Mucosa of descending colon (tissue), 3 donors: ENCODE results near the gene GTSF1L. TPM values are rescaled to one million over a fixed set of nuclear protein-coding genes. Genes with fewer than 3 reads are reported as not detected.

ENCODE experiments used
- ATAC-seq: fragments of 200-7000 bp; cut with Tn5 transposase; one replicate; pipeline ENCODE4 v1.9.1; 2020; ENCODE audit warnings: mild to moderate bottlenecking, moderate library complexity
- DNase-seq, 3 donors: peaks; one replicate each; pipeline ENCODE4 v3.0.0-alpha.2; 2020
- H3K36me3 ChIP-seq: fragments of 200-600 bp; one replicate; pipeline ENCODE4 v1.8.0; 2021; ENCODE audit warnings: low read depth, mild to moderate bottlenecking
- H3K4me1 ChIP-seq: fragments of 200-600 bp; one replicate; pipeline ENCODE4 v1.8.0; 2021; ENCODE audit warnings: low read depth, mild to moderate bottlenecking
- H3K4me3 ChIP-seq: fragments of 200-600 bp; one replicate; pipeline ENCODE4 v1.8.0; 2021; ENCODE audit warnings: mild to moderate bottlenecking
- H3K9me3 ChIP-seq: fragments of 200-600 bp; one replicate; pipeline ENCODE4 v1.8.0; 2021; ENCODE audit warnings: mild to moderate bottlenecking
- CTCF ChIP-seq: fragments of 200-600 bp; IDR thresholded peaks from one replicate; pipeline ENCODE4 v1.8.0; 2022; ENCODE audit warnings: antibody characterized with exemption, mild to moderate bottlenecking
- intact Hi-C, 2 donors: fragments of 100-400 bp; cut with DNase I in 1 of 2; cut with micrococcal nuclease in 1 of 2; formaldehyde crosslinking; loops; one replicate each; pipeline versions ENCODE4 v1.11.0 to v1.11.1; 2022; cut with DNase I, micrococcal nuclease
- total RNA-seq, 3 donors: library from RNA; stranded (reverse); fragmentation: NEBNext Ultra II Directional in 2 of 3; extraction: Animal tissue kit (Norgen Biotek cat#: 25700) in 2 of 3; gene quantifications; one replicate each; pipeline versions ENCODE4 v1.2.1 to v1.2.4, GENCODE V29; 2021 to 2023
- donor health status: DM: no; HTN: no; CAD: no; lungs with moderate emphysema.
- donor health status: DM: no; HTN: no; CAD: no.
- donor health status: DM: no; HTN: yes; CAD: no.

The GTSF1L gene
- total RNA-seq, 3 donors from 2014 or later: not detected

GRCh38 chr20:43755851-43756250, 29.0 kb upstream of the GTSF1L start:
- H3K4me1 ChIP-seq: no peaks in the 10 kb centered on the region
- H3K9me3 ChIP-seq: no peaks in the 10 kb centered on the region
- ATAC-seq (no peak), DNase-seq (no peak)
- H3K4me3 ChIP-seq: no peak overlapping the region
- no peak for TF ChIP-seq CTCF
- no peaks in the 10 kb centered on the region for H3K36me3 ChIP-seq
- intact Hi-C loops: no loop called here

GRCh38 chr20:43755390-43755789, 28.6 kb upstream of the GTSF1L start:
- intact Hi-C loops: no loop called here
- ATAC-seq: no peak

GRCh38 chr20:43752561-43753301, 25.9 kb upstream of the GTSF1L start:
- Histone ChIP-seq H3K36me3 (no peaks in the 10 kb centered on the region), H3K4me1 (no peaks in the 10 kb centered on the region), H3K4me3 (no peak overlapping the region), H3K9me3 (no peaks in the 10 kb centered on the region)
- intact Hi-C loops: no loop called here
- ATAC-seq (peak; percentile 55), DNase-seq (peak; percentile 38 to 57 (median 45))
- no peak for TF ChIP-seq CTCF

More at GRCh38 chr20:43755390-43755789, 28.6 kb upstream of the GTSF1L start:
- no peak for TF ChIP-seq CTCF
- DNase-seq: no peak
- no peaks in the 10 kb centered on the region for H3K36me3 ChIP-seq
- no peaks in the 10 kb centered on the region for H3K4me1 ChIP-seq
- H3K4me3 ChIP-seq: no peak overlapping the region
- H3K9me3 ChIP-seq: no peaks in the 10 kb centered on the region

GRCh38 chr20:43752051-43752360, 25.2 kb upstream of the GTSF1L start:
- H3K4me3 ChIP-seq: no peak overlapping the region
- H3K36me3 ChIP-seq: no peaks in the 10 kb centered on the region
- no peaks in the 10 kb centered on the region for H3K9me3 ChIP-seq
- DNase-seq (no peak), ATAC-seq (no peak)
- H3K4me1 ChIP-seq: no peaks in the 10 kb centered on the region
- intact Hi-C loops: no loop called here
- no peak for TF ChIP-seq CTCF

- TF ChIP-seq CTCF: no peak
- DNase-seq: no peak
- H3K4me3 ChIP-seq: no peak overlapping the region
- no peaks in the 10 kb centered on the region for H3K36me3 ChIP-seq
- H3K4me1 ChIP-seq: no peaks in the 10 kb centered on the region
- peak; percentile 41 for ATAC-seq
- H3K9me3 ChIP-seq: no peaks in the 10 kb centered on the region
- intact Hi-C loops: no loop called here
Observed at GRCh38 chr20:43751167-43752050, 24.6 kb upstream of the GTSF1L start.
